Measurements from ENCODE around the gene USH1C.

GRCh38 chr11:17463546-17464174 is 80.6 kb downstream of the USH1C start:
- TF ChIP-seq CTCF (conservative IDR thresholded peaks at IDR 0.05) (no peak), ZFX (IDR thresholded peaks at IDR 0.05) (no peak)

Measured in C4-2B (cell line).